OCI-LY3 (cell line): ENCODE data around the gene CCDC78.

Source experiments
- H2AFZ ChIP-seq: fragments of 200-600, 300-600 bp; shearing (Covaris generic); 2 replicates; pipeline ENCODE4 v1.6.0; 2014; ENCODE audit warnings: antibody characterized with exemption, low read depth, low read length
- H3K27ac ChIP-seq: fragments of 200-600, 300-600 bp; sonication (generic); 2 replicates; pipeline ENCODE4 v1.5.1; 2014; ENCODE audit warnings: mild to moderate bottlenecking, low read length, moderate library complexity, mixed read lengths
- H3K27me3 ChIP-seq: fragments of 200-600, 300-600 bp; sonication (generic); 2 replicates; pipeline ENCODE4 v1.6.1; 2014; ENCODE audit warnings: low read depth, low read length, mixed read lengths
- H3K36me3 ChIP-seq: fragments of 200-600, 300-600 bp; sonication (generic); replicated peaks from 2 replicates; pipeline ENCODE3; 2014; ENCODE audit warnings: low read depth, low read length, mixed read lengths
- H3K4me1 ChIP-seq: fragments of 300-600, 200-600 bp; sonication (generic); 2 replicates; pipeline ENCODE4 v1.6.1; 2014; ENCODE audit warnings: low read length, mixed read lengths
- H3K4me2 ChIP-seq: fragments of 200-600, 300-600 bp; sonication (generic); 2 replicates; pipeline ENCODE4 v1.6.1; 2014; ENCODE audit warnings: low read length, mixed read lengths
- H3K4me3 ChIP-seq: fragments of 300-600, 200-600 bp; sonication (generic); 2 replicates; pipeline ENCODE4 v1.5.1; 2014; ENCODE audit warnings: antibody characterized with exemption, mild to moderate bottlenecking, low read length, moderate library complexity
- H3K79me2 ChIP-seq: fragments of 300-600, 200-600 bp; shearing (Covaris generic); 2 replicates; pipeline ENCODE4 v1.6.1; 2014; ENCODE audit warnings: mild to moderate bottlenecking, low read length, mixed read lengths
- H3K9ac ChIP-seq: fragments of 300-600, 200-600 bp; shearing (Covaris generic); 2 replicates; pipeline ENCODE4 v1.6.0; 2014; ENCODE audit warnings: mild to moderate bottlenecking, low read length, moderate library complexity
- H3K9me3 ChIP-seq: fragments of 200-600, 300-600 bp; shearing (Covaris generic); 2 replicates; pipeline ENCODE4 v1.6.1; 2014; ENCODE audit warnings: low read length, mixed read lengths; ENCODE audit not compliant: insufficient read depth
- H4K20me1 ChIP-seq: fragments of 200-600, 300-600 bp; sonication (generic); 2 replicates; pipeline ENCODE4 v1.6.1; 2016; ENCODE audit warnings: low read length, mixed read lengths; ENCODE audit not compliant: insufficient read depth
- CTCF ChIP-seq: fragments of 200-600, 300-600 bp; sonication (generic); IDR thresholded peaks from 2 replicates; pipeline ENCODE4 v1.5.1; 2014; ENCODE audit warnings: antibody characterized with exemption, low read length, low read depth
- EZH2phosphoT487 ChIP-seq: fragments of 200-600 bp; shearing (Covaris generic); IDR thresholded peaks from 2 replicates; pipeline ENCODE4 v1.6.1; 2018; ENCODE audit warnings: antibody characterized with exemption, mixed run types, low read depth

Gene CCDC78

GRCh38 chr16:725463-726187 is 618 bp downstream of the CCDC78 start:
- Histone ChIP-seq H3K79me2 (peaks cover 5% of the 10 kb centered on the region; the same call in 1 of the 2 replicates), H3K4me1 (peaks cover 16% of the 10 kb centered on the region), H3K4me2 (peak overlapping the region; percentile 91), H2AFZ (no peak overlapping the region), H3K4me3 (peak overlapping the region; percentile 90), H4K20me1 (peaks cover 4% of the 10 kb centered on the region; the same call in 1 of the 2 replicates), H3K9ac (peak overlapping the region; percentile 54; the same call in 1 of the 2 replicates), H3K27me3 (no peaks in the 10 kb centered on the region), H3K27ac (no peak overlapping the region), H3K36me3 (peaks cover 3% of the 10 kb centered on the region), H3K9me3 (no peaks in the 10 kb centered on the region)
- TF ChIP-seq EZH2phosphoT487 (no peak), CTCF (no peak)

GRCh38 chr16:725041-725376 is 1.2 kb downstream of the CCDC78 start:
- Histone ChIP-seq H4K20me1 (peaks cover 4% of the 10 kb centered on the region; the same call in 1 of the 2 replicates), H3K4me3 (no peak overlapping the region), H3K4me1 (peaks cover 18% of the 10 kb centered on the region), H3K79me2 (peaks cover 5% of the 10 kb centered on the region; the same call in 1 of the 2 replicates), H3K27ac (no peak overlapping the region), H3K27me3 (no peaks in the 10 kb centered on the region), H3K36me3 (peaks cover 3% of the 10 kb centered on the region), H2AFZ (no peak overlapping the region), H3K9ac (no peak overlapping the region), H3K4me2 (no peak overlapping the region), H3K9me3 (no peaks in the 10 kb centered on the region)
- no peak for TF ChIP-seq EZH2phosphoT487
- TF ChIP-seq CTCF, result no peak

GRCh38 chr16:724188-725040 is 1.8 kb downstream of the CCDC78 start:
- no peak overlapping the region for H3K9ac ChIP-seq
- H3K27me3 ChIP-seq, result no peaks in the 10 kb centered on the region
- no peak overlapping the region for H3K27ac ChIP-seq
- H3K36me3 ChIP-seq, result peaks cover 3% of the 10 kb centered on the region
- no peak for TF ChIP-seq EZH2phosphoT487
- TF ChIP-seq CTCF, result no peak
- H3K79me2 ChIP-seq, result peaks cover 5% of the 10 kb centered on the region; the same call in 1 of the 2 replicates
- H4K20me1 ChIP-seq, result peaks cover 4% of the 10 kb centered on the region; the same call in 1 of the 2 replicates
- no peak overlapping the region for H3K4me2 ChIP-seq
- no peak overlapping the region for H2AFZ ChIP-seq
- no peak overlapping the region for H3K4me3 ChIP-seq
- H3K4me1 ChIP-seq, result peaks cover 22% of the 10 kb centered on the region
- no peaks in the 10 kb centered on the region for H3K9me3 ChIP-seq

- Histone ChIP-seq H3K9ac (no peak overlapping the region), H3K4me1 (peaks cover 26% of the 10 kb centered on the region), H3K27ac (no peak overlapping the region), H3K4me2 (no peak overlapping the region), H3K79me2 (peaks cover 5% of the 10 kb centered on the region; the same call in 1 of the 2 replicates), H3K4me3 (no peak overlapping the region), H3K9me3 (no peaks in the 10 kb centered on the region), H2AFZ (no peak overlapping the region), H4K20me1 (peaks cover 4% of the 10 kb centered on the region; the same call in 1 of the 2 replicates), H3K36me3 (peaks cover 3% of the 10 kb centered on the region), H3K27me3 (no peaks in the 10 kb centered on the region)
- TF ChIP-seq CTCF (no peak), EZH2phosphoT487 (no peak)
Observed at GRCh38 chr16:723695-724094, 2.5 kb downstream of the CCDC78 start.
